Measurements from ENCODE around the gene CALCOCO1. TPM values are rescaled to one million over a fixed set of nuclear protein-coding genes. Genes with fewer than 3 reads are reported as not detected.

CALCOCO1 gene
- total and polyA plus RNA-seq, 9 of the 15 experiments (the other 6 are each of a cell fraction or from before 2014, with no cell fraction given): 1.9 to 31.8 (median 11.0) TPM

- no peaks in the 10 kb centered on the region for H4K20me1 ChIP-seq (replicated peaks; ENCODE audit: control insufficient read depth, insufficient read depth, low read length)
- H3K27ac ChIP-seq (ENCODE audit: extremely low read depth, low read depth, low read length): no peak overlapping the region
- DNase-seq (ENCODE audit: extremely low read depth in 1 of 4, low spot score in 3 of 4) (no peak), ATAC-seq (no peak), FAIRE-seq (no peak)
- no peak overlapping the region for H3K9ac ChIP-seq (ENCODE audit: insufficient read depth in 1 of 2, low read depth in 2 of 2, low read length in 2 of 2)
- no peak overlapping the region for H3K4me3 ChIP-seq
- peaks cover 56% of the 10 kb centered on the region for H3K36me3 ChIP-seq (ENCODE audit: control insufficient read depth, insufficient read depth, low read length)
- ChIA-PET CTCF (ENCODE audit: low intra/inter-chr PET ratio) (no interaction called here), POLR2A (interaction anchor here (0.6 to 2.0 kb wide), 5 partner anchors 9 to 125 kb away, joined by 3 to 8 read pairs (median 3); partner anchors contain the start of gene ATP5MC2)
- no peaks in the 10 kb centered on the region for H3K79me2 ChIP-seq (ENCODE audit: control insufficient read depth, insufficient read depth, low read length)
- H3K9me1 ChIP-seq (ENCODE audit: control insufficient read depth, insufficient read depth, low read length): no peaks in the 10 kb centered on the region
- in situ Hi-C loops (cut with MboI) (no loop called here), intact Hi-C loops (cut with micrococcal nuclease) (no loop called here)
- no peak for TF ChIP-seq BHLHE40 (IDR thresholded peaks at IDR 0.05; ENCODE audit: low read length)
- 0 out of 2 replicates have a peak, but pooled peaks have one; percentile 58 for TF ChIP-seq SUPT5H (IDR thresholded peaks at IDR 0.05)
- no peak for TF ChIP-seq ZNF766 (CRISPR knock-in tag; conservative IDR thresholded peaks at IDR 0.05)
- 0 out of 2 replicates have a peak, but pooled peaks have one; percentile 8 for TF ChIP-seq POLR2A (conservative IDR thresholded peaks at IDR 0.05)
- TF ChIP-seq POLR2AphosphoS5 (IDR thresholded peaks at IDR 0.05; ENCODE audit: control insufficient read depth, insufficient read depth, low read depth, low read length): 0 out of 2 replicates have a peak, but pooled peaks have one; percentile 17
- H3K27me3 ChIP-seq (ENCODE audit: control insufficient read depth in 2 of 2, insufficient read depth in 2 of 2, low read length in 2 of 2): no peaks in the 10 kb centered on the region
- 90% methylated on average over 5 of the region's 5 CpGs for WGBS (ENCODE audit: insufficient coverage, low coverage, missing lambda C conversion rate)
- no peaks in the 10 kb centered on the region for H3K4me1 ChIP-seq (replicated peaks in 1 of 2; ENCODE audit: control insufficient read depth in 2 of 2, insufficient read depth in 2 of 2, low read length in 2 of 2)
- H2AFZ ChIP-seq (ENCODE audit: low read depth, low read length): no peak overlapping the region
- H3K4me2 ChIP-seq (ENCODE audit: insufficient read depth, low read length): no peak overlapping the region
- H3K9me3 ChIP-seq (replicated peaks; ENCODE audit: control insufficient read depth, insufficient read depth, low read depth, low read length): no peaks in the 10 kb centered on the region
- BruUV-seq (replicated peaks): no TSS peak
Observed at GRCh38 chr12:53664191-53664590, 63.1 kb downstream of the CALCOCO1 start.

DNA sequence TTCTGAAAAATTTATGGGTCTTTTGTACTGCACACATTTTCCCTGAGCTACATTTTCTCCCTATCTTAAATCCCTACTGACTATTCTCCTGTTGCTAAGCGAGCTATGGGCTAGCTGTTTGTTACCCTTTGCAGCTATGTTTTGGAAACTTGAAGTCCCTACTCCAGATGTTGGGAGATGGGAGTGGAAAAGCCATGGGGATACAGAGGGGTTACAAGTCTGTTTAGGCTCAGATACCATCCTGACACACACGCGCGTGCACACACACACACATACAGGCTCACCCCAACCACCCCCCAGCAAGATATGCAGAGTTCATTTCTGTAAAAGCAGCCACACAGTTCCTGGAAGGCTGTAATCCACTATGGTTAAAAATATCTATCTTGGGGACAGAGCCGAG lies 67.2 kb downstream of the CALCOCO1 start:
- Histone ChIP-seq H3K4me3 (no peak overlapping the region), H3K9me3 (replicated peaks; ENCODE audit: control insufficient read depth, insufficient read depth, low read depth, low read length) (no peaks in the 10 kb centered on the region), H3K9me1 (ENCODE audit: control insufficient read depth, insufficient read depth, low read length) (no peaks in the 10 kb centered on the region), H4K20me1 (replicated peaks; ENCODE audit: control insufficient read depth, insufficient read depth, low read length) (no peaks in the 10 kb centered on the region), H3K36me3 (ENCODE audit: control insufficient read depth, insufficient read depth, low read length) (peaks cover 18% of the 10 kb centered on the region), H3K4me2 (ENCODE audit: insufficient read depth, low read length) (no peak overlapping the region), H3K27me3 (ENCODE audit: control insufficient read depth in 2 of 2, insufficient read depth in 2 of 2, low read length in 2 of 2) (no peaks in the 10 kb centered on the region), H3K4me1 (replicated peaks in 1 of 2; ENCODE audit: control insufficient read depth in 2 of 2, insufficient read depth in 2 of 2, low read length in 2 of 2) (0 out of 5 replicates have a peak, but pooled peaks cover 0 to 5% of the 10 kb centered on the region in 2 experiments), H2AFZ (ENCODE audit: low read depth, low read length) (no peak overlapping the region), H3K9ac (ENCODE audit: insufficient read depth in 1 of 2, low read depth in 2 of 2, low read length in 2 of 2) (no peak overlapping the region), H3K27ac (ENCODE audit: extremely low read depth, low read depth, low read length) (no peak overlapping the region), H3K79me2 (ENCODE audit: control insufficient read depth, insufficient read depth, low read length) (no peaks in the 10 kb centered on the region)
- peak; percentile 37 for FAIRE-seq
- TF ChIP-seq ELF4 (CRISPR knock-in tag; IDR thresholded peaks at IDR 0.05): no peak
- TF ChIP-seq RFX1 (IDR thresholded peaks at IDR 0.05): peak; percentile 12; the same call in 1 of the 2 replicates
- TF ChIP-seq CBFA2T3 (IDR thresholded peaks at IDR 0.05): 0 out of 2 replicates have a peak, but pooled peaks have one; percentile 19
- 0 out of 2 replicates have a peak, but pooled peaks have one; percentile 10 for TF ChIP-seq ARID1B (IDR thresholded peaks at IDR 0.05)
- no TSS peak for BruUV-seq (replicated peaks)
- intact Hi-C loops (cut with micrococcal nuclease) (no loop called here), in situ Hi-C loops (cut with MboI) (no loop called here)
- DNase-seq (ENCODE audit: extremely low read depth in 1 of 4, low spot score in 3 of 4): peak in 2 of 4 experiments; percentile 26 to 48
- peak; percentile 33; the same call in 2 of the 3 replicates for ATAC-seq
- WGBS (ENCODE audit: insufficient coverage, low coverage, missing lambda C conversion rate): 32% methylated on average over 5 of the region's 5 CpGs
- ChIA-PET CTCF (ENCODE audit: low intra/inter-chr PET ratio) (no interaction called here), POLR2A (interaction anchor here (0.6 to 2.0 kb wide), 4 partner anchors 8 to 339 kb away, joined by 3 to 6 read pairs (median 4); partner anchors contain the start of gene AAAS)
